Endothelial cell (in vitro differentiated cells): ENCODE data around the gene RUBCNL. TPM values are rescaled to one million over a fixed set of nuclear protein-coding genes. Genes with fewer than 3 reads are reported as not detected.

Experiments
- DNase-seq: peaks from one replicate; pipeline ENCODE4 v3.0.0; 2021; ENCODE audit warnings: low spot score
- H3K27ac Mint-ChIP-seq: one replicate; pipeline ENCODE4 v1.8.0; 2021; ENCODE audit warnings: mixed read lengths, inconsistent platforms; ENCODE audit not compliant: unreplicated experiment
- H3K27me3 Mint-ChIP-seq: one replicate; pipeline ENCODE4 v1.8.0; 2021; ENCODE audit warnings: mild to moderate bottlenecking, moderate library complexity, mixed read lengths, inconsistent platforms; ENCODE audit not compliant: unreplicated experiment
- H3K36me3 Mint-ChIP-seq: one replicate; pipeline ENCODE4 v1.8.0; 2021; ENCODE audit warnings: mild to moderate bottlenecking, low read depth, mixed read lengths, inconsistent platforms; ENCODE audit not compliant: unreplicated experiment
- H3K4me1 Mint-ChIP-seq: one replicate; pipeline ENCODE4 v1.8.0; 2021; ENCODE audit warnings: mild to moderate bottlenecking, mixed read lengths, inconsistent platforms; ENCODE audit not compliant: unreplicated experiment
- H3K4me3 Mint-ChIP-seq: one replicate; pipeline ENCODE4 v1.8.0; 2021; ENCODE audit warnings: mild to moderate bottlenecking, mixed read lengths, inconsistent platforms; ENCODE audit not compliant: unreplicated experiment
- H3K9me3 Mint-ChIP-seq: one replicate; pipeline ENCODE4 v1.8.0; 2021; ENCODE audit warnings: mixed read lengths, inconsistent platforms; ENCODE audit not compliant: unreplicated experiment
- CTCF ChIP-seq: fragments of 200-600 bp; sonication (generic); IDR thresholded peaks from one replicate; pipeline ENCODE4 v1.5.0; 2021; ENCODE audit warnings: antibody characterized with exemption; ENCODE audit not compliant: unreplicated experiment
- total RNA-seq: library from RNA; stranded (reverse); fragmentation: NEBNext Ultra II Directional; extraction: Animal tissue kit (Norgen Biotek cat#: 25700); gene quantifications from one replicate; pipeline ENCODE4 v1.2.1, GENCODE V29; 2021; ENCODE audit not compliant: unreplicated experiment

The RUBCNL gene
- total RNA-seq, 1 donor from 2014 or later = 0.31 TPM

GRCh38 chr13:46342538-46342937, 44.5 kb downstream of the RUBCNL start:
- Mint-ChIP-seq H3K4me1 (no peaks in the 10 kb centered on the region), H3K4me3 (no peak overlapping the region), H3K36me3 (no peaks in the 10 kb centered on the region), H3K27ac (no peak overlapping the region), H3K9me3 (no peaks in the 10 kb centered on the region), H3K27me3 (peaks cover 2% of the 10 kb centered on the region)
- no peak for DNase-seq
- no peak for TF ChIP-seq CTCF

GRCh38 chr13:46341112-46341711, 45.8 kb downstream of the RUBCNL start:
- H3K36me3 Mint-ChIP-seq = no peaks in the 10 kb centered on the region
- H3K4me1 Mint-ChIP-seq = no peaks in the 10 kb centered on the region
- no peak overlapping the region for H3K4me3 Mint-ChIP-seq
- peaks cover 2% of the 10 kb centered on the region for H3K27me3 Mint-ChIP-seq
- DNase-seq = no peak
- H3K27ac Mint-ChIP-seq = no peak overlapping the region
- no peak for TF ChIP-seq CTCF
- no peaks in the 10 kb centered on the region for H3K9me3 Mint-ChIP-seq

GRCh38 chr13:46340631-46341111, 46.4 kb downstream of the RUBCNL start:
- H3K27ac Mint-ChIP-seq = no peak overlapping the region
- peaks cover 2% of the 10 kb centered on the region for H3K27me3 Mint-ChIP-seq
- DNase-seq = no peak
- no peaks in the 10 kb centered on the region for H3K36me3 Mint-ChIP-seq
- TF ChIP-seq CTCF = no peak
- no peaks in the 10 kb centered on the region for H3K4me1 Mint-ChIP-seq
- H3K4me3 Mint-ChIP-seq = no peak overlapping the region
- H3K9me3 Mint-ChIP-seq = no peaks in the 10 kb centered on the region

- Mint-ChIP-seq H3K27ac (no peak overlapping the region), H3K9me3 (no peaks in the 10 kb centered on the region), H3K4me1 (no peaks in the 10 kb centered on the region), H3K36me3 (no peaks in the 10 kb centered on the region), H3K4me3 (no peak overlapping the region), H3K27me3 (peaks cover 2% of the 10 kb centered on the region)
- no peak for TF ChIP-seq CTCF
- DNase-seq = no peak
Measured at GRCh38 chr13:46340011-46340410, 47.0 kb downstream of the RUBCNL start.

- Mint-ChIP-seq H3K4me1 (peaks cover 7% of the 10 kb centered on the region), H3K9me3 (no peaks in the 10 kb centered on the region), H3K4me3 (no peak overlapping the region), H3K36me3 (no peaks in the 10 kb centered on the region), H3K27ac (no peak overlapping the region), H3K27me3 (peaks cover 2% of the 10 kb centered on the region)
- no peak for DNase-seq
- no peak for TF ChIP-seq CTCF
Measured at GRCh38 chr13:46339035-46339666, 47.9 kb downstream of the RUBCNL start.
